Thyroid gland (tissue), 4 donors: ENCODE results near the gene HAND2. TPM values are rescaled to one million over a fixed set of nuclear protein-coding genes. Genes with fewer than 3 reads are reported as not detected.
A peak's percentile ranks its signal among the peaks of the same experiment; 100 is the strongest.

ENCODE experiments used
- DNase-seq, 2 donors: peaks; one replicate each; pipeline ENCODE4 v3.0.0-alpha.2; 2019
- H3K27ac ChIP-seq, 3 donors: fragments of 200-600 bp; sonication (generic); 1 replicate in 2 of 3; 2 replicates in 1 of 3; pipeline ENCODE4 v1.5.1; 2016 to 2019; ENCODE audit warnings: mild to moderate bottlenecking in 1 of 3, moderate library complexity in 1 of 3
- H3K27me3 ChIP-seq: fragments of 200-600 bp; sonication (generic); one replicate; pipeline ENCODE4 v1.5.1; 2019
- H3K36me3 ChIP-seq, 2 donors: fragments of 200-600 bp; sonication (generic); one replicate each; pipeline ENCODE4 v1.5.1; 2016 to 2019
- H3K4me1 ChIP-seq, 2 donors: fragments of 200-600 bp; sonication (generic); one replicate each; pipeline ENCODE4 v1.5.1; 2017 to 2019
- H3K4me3 ChIP-seq, 3 donors: fragments of 200-600 bp; sonication (generic); replicated peaks in 1 of 3; 1 replicate in 2 of 3; 2 replicates in 1 of 3; pipeline ENCODE4 v1.5.1; 2016; ENCODE audit warnings: mild to moderate bottlenecking in 1 of 3
- H3K9me3 ChIP-seq: fragments of 200-600 bp; sonication (generic); one replicate; pipeline ENCODE4 v1.5.1; 2017
- CTCF ChIP-seq, 6 experiments: fragments of 200-600 bp in 3 of 6; fragments of 450-650 bp in 3 of 6; sonication (generic) in 3 of 6; IDR thresholded peaks; one replicate each; pipeline ENCODE4 v1.5.1; 2016 to 2019; ENCODE audit warnings: antibody characterized with exemption in 6 of 6, mild to moderate bottlenecking in 2 of 6, inconsistent platforms in 1 of 6, moderate library complexity in 1 of 6
- POLR2A ChIP-seq, 2 donors: fragments of 450-650 bp; IDR thresholded peaks; one replicate each; pipeline ENCODE4 v1.6.1; 2017; ENCODE audit warnings: antibody characterized with exemption in 2 of 2, mild to moderate bottlenecking in 2 of 2, moderate library complexity in 1 of 2
- WGBS, 2 donors: methylation state at CpG; one replicate each; pipeline ENCODE4 v1.1.5; 2017; 5-methylcytosine and 5-hydroxymethylcytosine counted together
- intact Hi-C: fragments of 100-400 bp; cut with DNase I; formaldehyde crosslinking; loops from one replicate; pipeline ENCODE4 v1.15.1; 2023
- total RNA-seq, 4 donors: library from RNA; depleted of rRNA; stranded (reverse); fragments of >200 nt; gene quantifications; one replicate each; pipeline ENCODE4 v1.2.3, GENCODE V29; 2016

HAND2 gene
- total RNA-seq, 4 donors from 2014 or later = 2.0 to 8.9 (median 4.0) TPM

- TF ChIP-seq CTCF (IDR thresholded peaks at IDR 0.05) = no peak
- TF ChIP-seq POLR2A (IDR thresholded peaks at IDR 0.05) = no peak
- DNase-seq = no peak
- no peak overlapping the region for H3K4me3 ChIP-seq
- H3K36me3 ChIP-seq = no peaks in the 10 kb centered on the region
- H3K27me3 ChIP-seq = peaks cover 62% of the 10 kb centered on the region
- no peaks in the 10 kb centered on the region for H3K9me3 ChIP-seq
- H3K27ac ChIP-seq = no peak overlapping the region
- intact Hi-C loops = no loop called here
- H3K4me1 ChIP-seq = peaks cover 6 to 32% of the 10 kb centered on the region in 2 donors
- WGBS, 2 donors = 16 to 32% methylated on average over 3 to 4 of the region's 4 CpGs
Observed at GRCh38 chr4:173532725-173533511, 2.9 kb upstream of the HAND2 start.

- H3K9me3 ChIP-seq = no peaks in the 10 kb centered on the region
- TF ChIP-seq POLR2A (IDR thresholded peaks at IDR 0.05) (no peak), CTCF (IDR thresholded peaks at IDR 0.05) (no peak)
- intact Hi-C loops = no loop called here
- DNase-seq = no peak
- no peaks in the 10 kb centered on the region for H3K36me3 ChIP-seq
- 11 to 22% methylated on average over 42 to 52 of the region's 52 CpGs for WGBS, 2 donors
- H3K4me1 ChIP-seq = peaks cover 5 to 29% of the 10 kb centered on the region in 2 donors
- H3K27ac ChIP-seq = peak overlapping the region in 1 of 3 donors; percentile 12
- peaks cover 64% of the 10 kb centered on the region for H3K27me3 ChIP-seq
- H3K4me3 ChIP-seq = peak overlapping the region in 1 of 3 donors; percentile 21
Observed at GRCh38 chr4:173531086-173531965, 1.3 kb upstream of the HAND2 start.

- intact Hi-C loops = no loop called here
- WGBS, 2 donors = 6 to 7% methylated on average over 34 of the region's 34 CpGs
- Histone ChIP-seq H3K4me1 (peaks cover 5 to 29% of the 10 kb centered on the region in 2 donors), H3K4me3 (peak overlapping the region in 1 of 3 donors; percentile 21), H3K27ac (peak overlapping the region in 1 of 3 donors; percentile 12), H3K9me3 (no peaks in the 10 kb centered on the region), H3K36me3 (no peaks in the 10 kb centered on the region), H3K27me3 (peaks cover 65% of the 10 kb centered on the region)
- DNase-seq = no peak
- TF ChIP-seq POLR2A (IDR thresholded peaks at IDR 0.05) = no peak
- no peak for TF ChIP-seq CTCF (IDR thresholded peaks at IDR 0.05)
Observed at GRCh38 chr4:173530326-173531085, 477 bp upstream of the HAND2 start.

- WGBS, 2 donors = 5 to 14% methylated on average over 33 to 37 of the region's 75 CpGs
- Histone ChIP-seq H3K4me3 (no peak overlapping the region), H3K27me3 (peaks cover 58% of the 10 kb centered on the region), H3K9me3 (no peaks in the 10 kb centered on the region), H3K4me1 (peaks cover 5 to 29% of the 10 kb centered on the region in 2 donors), H3K27ac (peak overlapping the region in 2 of 3 donors; percentile 2 to 58), H3K36me3 (no peaks in the 10 kb centered on the region)
- DNase-seq = no peak
- TF ChIP-seq POLR2A (IDR thresholded peaks at IDR 0.05) (no peak), CTCF (IDR thresholded peaks at IDR 0.05) (no peak)
- intact Hi-C loops = no loop called here
Observed at GRCh38 chr4:173528378-173529321, 1.4 kb downstream of the HAND2 start.
